Right atrium auricular region (tissue), 2 donors: ENCODE data around the gene ANKRD13B. TPM values are rescaled to one million over a fixed set of nuclear protein-coding genes. Genes with fewer than 3 reads are reported as not detected.
A peak's percentile ranks its signal among the peaks of the same experiment; 100 is the strongest.

Experiments
- DNase-seq: peaks from one replicate; pipeline ENCODE4 v3.0.0-alpha.2; 2019; ENCODE audit warnings: low spot score
- H3K27ac ChIP-seq, 2 donors: fragments of 200-600 bp; sonication (generic); 1 replicate in 1 of 2; 2 replicates in 1 of 2; pipeline ENCODE4 v1.5.1; 2016 to 2019
- H3K27me3 ChIP-seq, 2 donors: fragments of 200-600 bp; sonication (generic); one replicate each; pipeline versions ENCODE4 v1.5.1 to v1.6.0; 2017 to 2019
- H3K36me3 ChIP-seq: fragments of 200-600 bp; sonication (generic); one replicate; pipeline ENCODE4 v1.5.1; 2016
- H3K4me1 ChIP-seq, 2 donors: fragments of 200-600 bp; sonication (generic); one replicate each; pipeline versions ENCODE4 v1.5.1 to v1.6.0; 2017 to 2019
- H3K4me3 ChIP-seq, 2 donors: fragments of 200-600 bp; sonication (generic); 1 replicate in 1 of 2; 2 replicates in 1 of 2; pipeline ENCODE4 v1.5.1; 2017 to 2019; ENCODE audit warnings: mild to moderate bottlenecking in 1 of 2, moderate library complexity in 1 of 2
- H3K9me3 ChIP-seq, 2 donors: fragments of 200-600 bp; sonication (generic); one replicate each; pipeline ENCODE4 v1.5.1; 2019
- CTCF ChIP-seq, 2 donors: fragments of 200-600 bp; sonication (generic); IDR thresholded peaks; one replicate each; pipeline ENCODE4 v1.5.1; 2019; ENCODE audit warnings: antibody characterized with exemption in 2 of 2
- total RNA-seq, 2 donors: library from RNA; depleted of rRNA; stranded (reverse); fragments of >200 nt; gene quantifications; one replicate each; pipeline ENCODE4 v1.1.0, GENCODE V29; 2016

Gene ANKRD13B
- total RNA-seq, 2 donors from 2014 or later: 6.6 to 8.3 TPM

- Histone ChIP-seq H3K36me3 (peaks cover 47% of the 10 kb centered on the region), H3K4me1 (peaks cover 0 to 66% of the 10 kb centered on the region in 2 donors)
- no peak for DNase-seq
Measured at GRCh38 chr17:29583324-29584248, 9.3 kb upstream of the ANKRD13B start.

GRCh38 chr17:29584452-29585079, 8.4 kb upstream of the ANKRD13B start:
- peaks cover 37% of the 10 kb centered on the region for H3K36me3 ChIP-seq
- peaks cover 0 to 69% of the 10 kb centered on the region in 2 donors for H3K4me1 ChIP-seq
- peak overlapping the region in 1 of 2 donors; percentile 33 for H3K4me3 ChIP-seq
- no peak for DNase-seq
- no peaks in the 10 kb centered on the region for H3K9me3 ChIP-seq
- H3K27ac ChIP-seq: peak overlapping the region; percentile 80 to 85
- no peak for TF ChIP-seq CTCF (IDR thresholded peaks at IDR 0.05)
- no peaks in the 10 kb centered on the region for H3K27me3 ChIP-seq

More at GRCh38 chr17:29583324-29584248, 9.3 kb upstream of the ANKRD13B start:
- Histone ChIP-seq H3K27me3 (no peaks in the 10 kb centered on the region), H3K9me3 (no peaks in the 10 kb centered on the region), H3K27ac (peak overlapping the region; percentile 80 to 85), H3K4me3 (peak overlapping the region in 1 of 2 donors; percentile 33)
- no peak for TF ChIP-seq CTCF (IDR thresholded peaks at IDR 0.05)

- no peaks in the 10 kb centered on the region for H3K27me3 ChIP-seq
- H3K36me3 ChIP-seq: peaks cover 31% of the 10 kb centered on the region
- peak overlapping the region; percentile 80 to 85 for H3K27ac ChIP-seq
- H3K9me3 ChIP-seq: no peaks in the 10 kb centered on the region
- DNase-seq: no peak
- peak in 1 of 2 donors; percentile 11 for TF ChIP-seq CTCF (IDR thresholded peaks at IDR 0.05)
- H3K4me3 ChIP-seq: peak overlapping the region; percentile 28 to 33
- peaks cover 0 to 70% of the 10 kb centered on the region in 2 donors for H3K4me1 ChIP-seq
Measured at GRCh38 chr17:29585080-29585751, 7.7 kb upstream of the ANKRD13B start.

GRCh38 chr17:29586676-29587469, 6.1 kb upstream of the ANKRD13B start:
- DNase-seq: no peak
- peak overlapping the region; percentile 80 to 85 for H3K27ac ChIP-seq
- peak overlapping the region in 1 of 2 donors; percentile 89 for H3K4me3 ChIP-seq
- H3K4me1 ChIP-seq: peaks cover 0 to 83% of the 10 kb centered on the region in 2 donors
- no peaks in the 10 kb centered on the region for H3K9me3 ChIP-seq
- peaks cover 16% of the 10 kb centered on the region for H3K36me3 ChIP-seq
- TF ChIP-seq CTCF (IDR thresholded peaks at IDR 0.05): no peak
- H3K27me3 ChIP-seq: no peaks in the 10 kb centered on the region

GRCh38 chr17:29587591-29587990, 5.3 kb upstream of the ANKRD13B start:
- Histone ChIP-seq H3K4me3 (peak overlapping the region; percentile 85 to 89), H3K27me3 (no peaks in the 10 kb centered on the region), H3K36me3 (peaks cover 8% of the 10 kb centered on the region), H3K27ac (peak overlapping the region; percentile 80 to 85), H3K9me3 (no peaks in the 10 kb centered on the region), H3K4me1 (peaks cover 0 to 90% of the 10 kb centered on the region in 2 donors)
- DNase-seq: no peak
- TF ChIP-seq CTCF (IDR thresholded peaks at IDR 0.05): no peak
